ENCODE results near the gene SLC5A1. TPM values are rescaled to one million over a fixed set of nuclear protein-coding genes. Genes with fewer than 3 reads are reported as not detected.

SLC5A1 gene
- total RNA-seq, 4 donors from 2014 or later: 0.38 to 20.6 (median 11.3) TPM

- no peak for DNase-seq
- TF ChIP-seq CTCF (IDR thresholded peaks at IDR 0.05) (no peak), POLR2A (IDR thresholded peaks at IDR 0.05) (no peak)
- Histone ChIP-seq H3K4me1 (no peaks in the 10 kb centered on the region), H3K27ac (no peak overlapping the region), H3K36me3 (no peaks in the 10 kb centered on the region), H3K9me3 (no peaks in the 10 kb centered on the region), H3K4me3 (no peak overlapping the region), H3K27me3 (peaks cover 0 to 7% (median 0%) of the 10 kb centered on the region in 4 donors)
- WGBS, 2 donors: 70 to 90% methylated on average over 3 of the region's 3 CpGs
- intact Hi-C loops (cut with DNase I): no loop called here
Observed at GRCh38 chr22:32058656-32059260, 15.7 kb downstream of the SLC5A1 start.

- H3K27ac ChIP-seq: no peak overlapping the region
- H3K9me3 ChIP-seq: no peaks in the 10 kb centered on the region
- no peaks in the 10 kb centered on the region for H3K36me3 ChIP-seq
- no peak overlapping the region for H3K4me3 ChIP-seq
- 52 to 70% methylated on average over 4 of the region's 4 CpGs for WGBS, 2 donors
- intact Hi-C loops (cut with DNase I): no loop called here
- no peaks in the 10 kb centered on the region for H3K4me1 ChIP-seq
- TF ChIP-seq POLR2A (IDR thresholded peaks at IDR 0.05): no peak
- no peak for TF ChIP-seq CTCF (IDR thresholded peaks at IDR 0.05)
- no peak for DNase-seq
- H3K27me3 ChIP-seq: peaks cover 0 to 7% (median 0%) of the 10 kb centered on the region in 4 donors
Observed at GRCh38 chr22:32059426-32059825, 16.4 kb downstream of the SLC5A1 start.

DNA sequence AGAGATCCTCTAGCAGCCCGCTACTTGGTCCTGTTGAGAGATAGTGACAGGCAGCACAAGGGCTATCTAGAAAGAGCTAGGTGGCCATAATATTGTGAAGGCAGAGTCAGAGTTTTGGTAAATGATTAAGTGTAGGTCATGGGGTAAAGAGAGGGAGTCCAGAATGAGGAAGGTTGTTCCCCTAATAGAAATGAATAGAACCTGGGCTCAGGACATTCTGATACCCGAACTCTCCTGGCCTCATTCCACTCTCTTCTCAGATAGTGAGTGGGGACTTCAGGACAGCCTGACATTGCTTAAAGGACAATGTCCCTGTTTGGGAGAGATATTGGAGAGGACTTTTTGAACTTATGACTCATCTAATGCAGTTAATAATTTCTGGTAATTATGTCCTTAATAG lies 20.6 kb downstream of the SLC5A1 start:
- no peak for DNase-seq
- intact Hi-C loops (cut with DNase I): no loop called here
- 71 to 83% methylated on average over 2 of the region's 2 CpGs for WGBS, 2 donors

GRCh38 chr22:32066820-32067219 lies 23.8 kb downstream of the SLC5A1 start:
- DNase-seq: no peak
- no peak overlapping the region for H3K4me3 ChIP-seq
- H3K9me3 ChIP-seq: no peaks in the 10 kb centered on the region
- H3K4me1 ChIP-seq: no peaks in the 10 kb centered on the region
- 29 to 57% methylated on average over 1 to 2 of the region's 3 CpGs for WGBS, 2 donors
- peaks cover 0 to 12% (median 0%) of the 10 kb centered on the region in 4 donors for H3K27me3 ChIP-seq
- no peak for TF ChIP-seq CTCF (IDR thresholded peaks at IDR 0.05)
- TF ChIP-seq POLR2A (IDR thresholded peaks at IDR 0.05): no peak
- no peak overlapping the region for H3K27ac ChIP-seq
- no peaks in the 10 kb centered on the region for H3K36me3 ChIP-seq
- intact Hi-C loops (cut with DNase I): no loop called here

More for the DNA sequence above, 20.6 kb downstream of the SLC5A1 start:
- H3K4me3 ChIP-seq: no peak overlapping the region
- H3K9me3 ChIP-seq: no peaks in the 10 kb centered on the region
- peaks cover 0 to 12% (median 0%) of the 10 kb centered on the region in 4 donors for H3K27me3 ChIP-seq
- H3K36me3 ChIP-seq: no peaks in the 10 kb centered on the region
- H3K27ac ChIP-seq: no peak overlapping the region
- H3K4me1 ChIP-seq: no peaks in the 10 kb centered on the region
- TF ChIP-seq POLR2A (IDR thresholded peaks at IDR 0.05) (no peak), CTCF (IDR thresholded peaks at IDR 0.05) (no peak)

GRCh38 chr22:32067613-32068012 lies 24.6 kb downstream of the SLC5A1 start:
- H3K27ac ChIP-seq: no peak overlapping the region
- intact Hi-C loops (cut with DNase I): no loop called here
- H3K9me3 ChIP-seq: no peaks in the 10 kb centered on the region
- no peak overlapping the region for H3K4me3 ChIP-seq
- WGBS, 2 donors: 39 to 41% methylated on average over 2 of the region's 2 CpGs
- H3K4me1 ChIP-seq: no peaks in the 10 kb centered on the region
- DNase-seq: no peak
- TF ChIP-seq POLR2A (IDR thresholded peaks at IDR 0.05): no peak
- no peak for TF ChIP-seq CTCF (IDR thresholded peaks at IDR 0.05)
- H3K36me3 ChIP-seq: no peaks in the 10 kb centered on the region
- H3K27me3 ChIP-seq: peaks cover 0 to 12% (median 0%) of the 10 kb centered on the region in 4 donors
